Sigmoid colon (tissue), 4 donors: ENCODE results near the gene UFC1.

Source experiments
- EP300 ChIP-seq, 4 donors: sonication (generic); formaldehyde crosslinking; IDR thresholded peaks; one replicate each; pipeline ENCODE4 v1.6.1; 2017; ENCODE audit warnings: antibody characterized with exemption in 4 of 4
- POLR2A ChIP-seq, 2 donors: fragments of 450-650 bp; IDR thresholded peaks; one replicate each; pipeline ENCODE4 v1.6.1; 2016; ENCODE audit warnings: antibody characterized with exemption in 2 of 2, mild to moderate bottlenecking in 2 of 2, moderate library complexity in 2 of 2
- POLR2AphosphoS5 ChIP-seq, 4 donors: sonication (generic); formaldehyde crosslinking; IDR thresholded peaks; one replicate each; pipeline ENCODE4 v1.6.1; 2017; ENCODE audit warnings: antibody characterized with exemption in 4 of 4
- TF ChIP-seq, protein P1 (sequence below), 4 experiments: fragments of 450-650 bp in 3 of 4; fragments of 200-600 bp in 1 of 4; IDR thresholded peaks; one replicate each; pipeline ENCODE4 v1.5.1; 2016 to 2019; ENCODE audit warnings: antibody characterized with exemption in 4 of 4, mild to moderate bottlenecking in 3 of 4, moderate library complexity in 2 of 4

DNA sequence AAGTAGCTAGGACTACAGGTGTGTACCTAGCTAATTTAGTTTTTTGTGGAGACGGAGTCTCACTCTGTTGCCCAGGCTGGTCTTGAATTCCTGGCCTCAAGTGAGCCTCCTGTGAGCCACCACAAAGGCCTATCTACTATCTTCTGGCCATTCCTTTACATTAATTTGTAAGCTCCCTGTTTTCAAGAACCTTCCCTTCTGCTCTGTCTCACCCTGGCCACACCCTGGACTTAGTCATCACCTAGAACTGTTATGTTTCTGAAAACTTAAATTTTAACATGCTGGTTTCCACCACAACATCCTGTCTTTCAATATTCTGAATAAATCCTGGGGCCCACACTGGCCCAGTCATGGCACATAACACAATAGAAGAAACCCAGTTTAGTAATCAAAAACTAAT, 28.4 kb downstream of the UFC1 start:
- TF ChIP-seq, protein P1, sequence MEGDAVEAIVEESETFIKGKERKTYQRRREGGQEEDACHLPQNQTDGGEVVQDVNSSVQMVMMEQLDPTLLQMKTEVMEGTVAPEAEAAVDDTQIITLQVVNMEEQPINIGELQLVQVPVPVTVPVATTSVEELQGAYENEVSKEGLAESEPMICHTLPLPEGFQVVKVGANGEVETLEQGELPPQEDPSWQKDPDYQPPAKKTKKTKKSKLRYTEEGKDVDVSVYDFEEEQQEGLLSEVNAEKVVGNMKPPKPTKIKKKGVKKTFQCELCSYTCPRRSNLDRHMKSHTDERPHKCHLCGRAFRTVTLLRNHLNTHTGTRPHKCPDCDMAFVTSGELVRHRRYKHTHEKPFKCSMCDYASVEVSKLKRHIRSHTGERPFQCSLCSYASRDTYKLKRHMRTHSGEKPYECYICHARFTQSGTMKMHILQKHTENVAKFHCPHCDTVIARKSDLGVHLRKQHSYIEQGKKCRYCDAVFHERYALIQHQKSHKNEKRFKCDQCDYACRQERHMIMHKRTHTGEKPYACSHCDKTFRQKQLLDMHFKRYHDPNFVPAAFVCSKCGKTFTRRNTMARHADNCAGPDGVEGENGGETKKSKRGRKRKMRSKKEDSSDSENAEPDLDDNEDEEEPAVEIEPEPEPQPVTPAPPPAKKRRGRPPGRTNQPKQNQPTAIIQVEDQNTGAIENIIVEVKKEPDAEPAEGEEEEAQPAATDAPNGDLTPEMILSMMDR (IDR thresholded peaks at IDR 0.05), result no peak
- TF ChIP-seq POLR2A (IDR thresholded peaks at IDR 0.05) (no peak), POLR2AphosphoS5 (IDR thresholded peaks at IDR 0.05) (no peak), EP300 (IDR thresholded peaks at IDR 0.05) (no peak)
